Psoas muscle (tissue), 8 donors: ENCODE data around the gene RTL10. TPM values are rescaled to one million over a fixed set of nuclear protein-coding genes. Genes with fewer than 3 reads are reported as not detected.
A peak's percentile ranks its signal among the peaks of the same experiment; 100 is the strongest.

Source experiments
- ATAC-seq, 4 donors: fragments of 200-7000 bp; cut with Tn5 transposase; one replicate each; pipeline ENCODE4 v1.9.1; 2020; ENCODE audit warnings: moderate library complexity in 3 of 4, mild to moderate bottlenecking in 2 of 4
- DNase-seq, 2 donors: peaks; one replicate each; pipeline ENCODE4 v3.0.0-alpha.2; 2020
- H3K27ac ChIP-seq: fragments of 200-600 bp; one replicate; pipeline ENCODE4 v1.8.0; 2022
- H3K27me3 ChIP-seq, 3 donors: fragments of 200-600 bp in 1 of 3; one replicate each; pipeline versions ENCODE4 v1.6.1 to v1.8.0; 2013 to 2022; ENCODE audit warnings: low read length in 2 of 3, mild to moderate bottlenecking in 2 of 3, moderate library complexity in 1 of 3; ENCODE audit not compliant: insufficient read depth in 3 of 3
- H3K36me3 ChIP-seq, 2 donors: fragments of 200-600 bp in 1 of 2; one replicate each; pipeline versions ENCODE4 v1.6.1 to v1.8.0; 2013 to 2022; ENCODE audit warnings: low read depth in 1 of 2, mild to moderate bottlenecking in 1 of 2, moderate library complexity in 1 of 2; ENCODE audit not compliant: insufficient read depth in 1 of 2
- H3K4me1 ChIP-seq: fragments of 200-600 bp; one replicate; pipeline ENCODE4 v1.8.0; 2022
- H3K4me3 ChIP-seq: fragments of 200-600 bp; one replicate; pipeline ENCODE4 v1.8.0; 2022; ENCODE audit warnings: mild to moderate bottlenecking
- H3K9me3 ChIP-seq: fragments of 200-600 bp; one replicate; pipeline ENCODE4 v1.8.0; 2022
- WGBS, 3 donors: extraction: QIAGEN DNeasy Blood & Tissue Kit; methylation state at CpG; one replicate each; pipeline versions ENCODE4 v1.1.6 to v1.1.7; 2013; 5-methylcytosine and 5-hydroxymethylcytosine counted together
- intact Hi-C, 2 donors: fragments of 100-400 bp; cut with DNase I; formaldehyde crosslinking; loops; one replicate each; pipeline versions ENCODE4 v1.11.0 to v1.14.2; 2022
- polyA plus RNA-seq, 3 donors: library from polyadenylated mRNA; stranded (reverse); fragments of 200-250 nt; gene quantifications; one replicate each; pipeline ENCODE4 v1.2.3, GENCODE V29; 2013
- total RNA-seq, 4 donors: library from RNA; stranded (reverse); fragmentation: NEBNext Ultra II Directional in 2 of 4; extraction: Animal tissue kit (Norgen Biotek cat#: 25700) in 2 of 4; gene quantifications; one replicate each; pipeline versions ENCODE4 v1.2.1 to v1.2.4, GENCODE V29; 2021 to 2023
- TF ChIP-seq, protein P1 (sequence below): fragments of 200-600 bp; IDR thresholded peaks from one replicate; pipeline ENCODE4 v1.8.0; 2022; ENCODE audit warnings: antibody characterized with exemption
- donor health status: healthy with polysubstance abuse.
- donor health status: DM: no; HTN: no; CAD: no; lungs with moderate emphysema.
- donor health status: Bipolar disorder and iron deficiency.
- donor health status: healthy.
- donor health status: DM: yes; HTN: yes; CAD: no.
- donor health status: DM: no; HTN: no; CAD: no.
- donor health status: DM: no; HTN: no; CAD: no.
- donor health status: DM: yes; HTN: yes; CAD: no.

The RTL10 gene
- total and polyA plus RNA-seq, 7 donors = 5.3 to 9.7 (median 7.9) TPM

GRCh38 chr22:19890502-19891316, 36.0 kb upstream of the RTL10 start:
- H3K4me3 ChIP-seq = no peak overlapping the region
- DNase-seq (peak in 1 of 2 donors; percentile 47), ATAC-seq (no peak)
- H3K9me3 ChIP-seq = no peaks in the 10 kb centered on the region
- intact Hi-C loops = no loop called here
- WGBS, 3 donors = 72 to 76% (median 75%) methylated on average over 19 to 20 of the region's 20 CpGs
- H3K36me3 ChIP-seq = peaks cover 5 to 41% of the 10 kb centered on the region in 2 donors
- H3K27ac ChIP-seq = no peak overlapping the region
- TF ChIP-seq, protein P1, sequence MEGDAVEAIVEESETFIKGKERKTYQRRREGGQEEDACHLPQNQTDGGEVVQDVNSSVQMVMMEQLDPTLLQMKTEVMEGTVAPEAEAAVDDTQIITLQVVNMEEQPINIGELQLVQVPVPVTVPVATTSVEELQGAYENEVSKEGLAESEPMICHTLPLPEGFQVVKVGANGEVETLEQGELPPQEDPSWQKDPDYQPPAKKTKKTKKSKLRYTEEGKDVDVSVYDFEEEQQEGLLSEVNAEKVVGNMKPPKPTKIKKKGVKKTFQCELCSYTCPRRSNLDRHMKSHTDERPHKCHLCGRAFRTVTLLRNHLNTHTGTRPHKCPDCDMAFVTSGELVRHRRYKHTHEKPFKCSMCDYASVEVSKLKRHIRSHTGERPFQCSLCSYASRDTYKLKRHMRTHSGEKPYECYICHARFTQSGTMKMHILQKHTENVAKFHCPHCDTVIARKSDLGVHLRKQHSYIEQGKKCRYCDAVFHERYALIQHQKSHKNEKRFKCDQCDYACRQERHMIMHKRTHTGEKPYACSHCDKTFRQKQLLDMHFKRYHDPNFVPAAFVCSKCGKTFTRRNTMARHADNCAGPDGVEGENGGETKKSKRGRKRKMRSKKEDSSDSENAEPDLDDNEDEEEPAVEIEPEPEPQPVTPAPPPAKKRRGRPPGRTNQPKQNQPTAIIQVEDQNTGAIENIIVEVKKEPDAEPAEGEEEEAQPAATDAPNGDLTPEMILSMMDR = no peak
- peaks cover 12% of the 10 kb centered on the region for H3K4me1 ChIP-seq
- no peaks in the 10 kb centered on the region for H3K27me3 ChIP-seq

DNA sequence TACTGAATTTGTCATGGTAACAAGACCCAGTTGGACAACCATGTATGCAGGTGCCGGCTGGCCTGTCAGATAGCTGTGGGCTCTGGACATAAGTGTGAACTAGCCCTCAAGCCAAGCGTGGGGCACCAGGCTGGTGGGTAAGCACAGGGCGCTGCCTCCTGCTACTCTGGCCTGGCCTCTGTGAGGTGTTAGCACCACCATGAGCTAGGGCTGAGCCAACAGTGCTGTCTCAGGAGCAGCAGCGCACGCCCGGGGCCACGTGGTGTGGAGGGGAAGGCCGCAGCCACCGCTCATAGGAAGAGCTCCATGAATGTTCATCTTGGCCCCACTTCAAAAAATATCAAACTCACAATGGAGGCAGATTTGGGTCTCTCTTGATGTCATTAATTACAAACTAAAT, 35.3 kb upstream of the RTL10 start:
- Histone ChIP-seq H3K4me1 (peaks cover 12% of the 10 kb centered on the region), H3K27me3 (no peaks in the 10 kb centered on the region), H3K27ac (no peak overlapping the region), H3K9me3 (no peaks in the 10 kb centered on the region), H3K36me3 (peaks cover 5 to 34% of the 10 kb centered on the region in 2 donors), H3K4me3 (no peak overlapping the region)
- intact Hi-C loops = loop anchor here in 1 of 2 donors (5.0 kb wide), 1 partner anchor 733 kb away; no protein-coding TSS in a partner anchor
- WGBS, 3 donors = 87 to 92% (median 91%) methylated on average over 9 of the region's 9 CpGs
- ATAC-seq = no peak
- peak; percentile 7 to 41 for DNase-seq
- TF ChIP-seq, protein P1 = no peak

GRCh38 chr22:19888131-19888746, 33.6 kb upstream of the RTL10 start:
- no peak for ATAC-seq
- intact Hi-C loops = loop anchor here in 1 of 2 donors (5.0 kb wide), 1 partner anchor 731 kb away; no protein-coding TSS in a partner anchor
- TF ChIP-seq, protein P1 = no peak
- no peaks in the 10 kb centered on the region for H3K27me3 ChIP-seq
- WGBS, 3 donors = 91 to 93% (median 93%) methylated on average over 17 of the region's 17 CpGs
- H3K9me3 ChIP-seq = no peaks in the 10 kb centered on the region
- peaks cover 0 to 17% of the 10 kb centered on the region in 2 donors for H3K36me3 ChIP-seq
- H3K4me1 ChIP-seq = peaks cover 12% of the 10 kb centered on the region
- H3K27ac ChIP-seq = no peak overlapping the region
- no peak overlapping the region for H3K4me3 ChIP-seq
- peak; percentile 10 to 52 for DNase-seq

GRCh38 chr22:19887256-19887985, 32.7 kb upstream of the RTL10 start:
- H3K9me3 ChIP-seq = no peaks in the 10 kb centered on the region
- H3K36me3 ChIP-seq = peaks cover 0 to 20% of the 10 kb centered on the region in 2 donors
- no peak overlapping the region for H3K27ac ChIP-seq
- intact Hi-C loops = loop anchor here in 1 of 2 donors (5.0 kb wide), 1 partner anchor 730 kb away; no protein-coding TSS in a partner anchor
- TF ChIP-seq, protein P1 = no peak
- no peaks in the 10 kb centered on the region for H3K27me3 ChIP-seq
- peak; percentile 11 to 35 for DNase-seq
- ATAC-seq = no peak
- H3K4me3 ChIP-seq = no peak overlapping the region
- WGBS, 3 donors = 73 to 86% (median 74%) methylated on average over 16 of the region's 16 CpGs
- peaks cover 12% of the 10 kb centered on the region for H3K4me1 ChIP-seq
